ENCODE results near the gene SOX12. TPM values are rescaled to one million over a fixed set of nuclear protein-coding genes. Genes with fewer than 3 reads are reported as not detected.
"Not testable (repeated sequence)": the region's sequence is repeated elsewhere in the genome, so short reads cannot be mapped to it uniquely, and the experiment has no call there.

SOX12 gene
- total RNA-seq, 1 donor from 2014 or later = 11.2 TPM

- Mint-ChIP-seq H3K36me3 (ENCODE audit: low read depth) (peaks cover 2% of the 10 kb centered on the region), H3K27me3 (peaks cover 2% of the 10 kb centered on the region), H3K9me3 (no peaks in the 10 kb centered on the region), H3K27ac (peak overlapping the region; percentile 30), H3K4me3 (peak overlapping the region; percentile 38), H3K4me1 (peaks cover 19% of the 10 kb centered on the region)
- intact Hi-C loops (cut with micrococcal nuclease) = no loop called here
- DNase-seq = no peak
Measured at GRCh38 chr20:328975-329695, 3.8 kb downstream of the SOX12 start.

- intact Hi-C loops (cut with micrococcal nuclease) = loop anchor here (1.0 to 2.0 kb wide), 3 partner anchors 33 to 121 kb away; partner anchors contain the start of gene ZCCHC3
- Mint-ChIP-seq H3K9me3 (no peaks in the 10 kb centered on the region), H3K36me3 (ENCODE audit: low read depth) (peaks cover 2% of the 10 kb centered on the region), H3K4me1 (peaks cover 15% of the 10 kb centered on the region), H3K4me3 (no peak overlapping the region), H3K27me3 (peaks cover 2% of the 10 kb centered on the region), H3K27ac (peak overlapping the region; percentile 12)
- DNase-seq = no peak
Measured at GRCh38 chr20:329851-330232, 4.5 kb downstream of the SOX12 start.

GRCh38 chr20:330233-331149, 5.1 kb downstream of the SOX12 start:
- Mint-ChIP-seq H3K4me1 (peaks cover 15% of the 10 kb centered on the region), H3K27ac (peak overlapping the region; percentile 12), H3K4me3 (no peak overlapping the region), H3K36me3 (ENCODE audit: low read depth) (peaks cover 2% of the 10 kb centered on the region), H3K9me3 (no peaks in the 10 kb centered on the region), H3K27me3 (peaks cover 2% of the 10 kb centered on the region)
- intact Hi-C loops (cut with micrococcal nuclease) = loop anchor here (1.0 to 2.0 kb wide), 3 partner anchors 33 to 121 kb away; partner anchors contain the start of gene ZCCHC3
- DNase-seq = peak; percentile 88

GRCh38 chr20:334578-334977, 9.2 kb downstream of the SOX12 start:
- H3K9me3 Mint-ChIP-seq = no peaks in the 10 kb centered on the region
- intact Hi-C loops (cut with micrococcal nuclease) = no loop called here
- no peak for DNase-seq
- no peak overlapping the region for H3K27ac Mint-ChIP-seq
- H3K36me3 Mint-ChIP-seq (ENCODE audit: low read depth) = no peaks in the 10 kb centered on the region
- no peak overlapping the region for H3K4me3 Mint-ChIP-seq
- peaks cover 6% of the 10 kb centered on the region for H3K4me1 Mint-ChIP-seq
- H3K27me3 Mint-ChIP-seq = peaks cover 4% of the 10 kb centered on the region

GRCh38 chr20:336040-336439, 10.7 kb downstream of the SOX12 start:
- H3K9me3 Mint-ChIP-seq; H3K4me1 Mint-ChIP-seq; H3K36me3 Mint-ChIP-seq (ENCODE audit: low read depth); H3K4me3 Mint-ChIP-seq; H3K27ac Mint-ChIP-seq; H3K27me3 Mint-ChIP-seq; intact Hi-C loops (cut with micrococcal nuclease); DNase-seq: not testable (repeated sequence)

GRCh38 chr20:341682-342081, 16.3 kb downstream of the SOX12 start:
- Mint-ChIP-seq H3K4me3 (no peak overlapping the region), H3K9me3 (peaks cover 7% of the 10 kb centered on the region), H3K27me3 (peaks cover 19% of the 10 kb centered on the region), H3K4me1 (peaks cover 6% of the 10 kb centered on the region), H3K27ac (no peak overlapping the region), H3K36me3 (ENCODE audit: low read depth) (peaks cover 4% of the 10 kb centered on the region)
- no peak for DNase-seq
- intact Hi-C loops (cut with micrococcal nuclease) = no loop called here

GRCh38 chr20:343107-343506, 17.8 kb downstream of the SOX12 start:
- DNase-seq = no peak
- Mint-ChIP-seq H3K27me3 (peaks cover 21% of the 10 kb centered on the region), H3K9me3 (peaks cover 7% of the 10 kb centered on the region), H3K36me3 (ENCODE audit: low read depth) (peaks cover 4% of the 10 kb centered on the region), H3K4me1 (peaks cover 6% of the 10 kb centered on the region), H3K27ac (no peak overlapping the region), H3K4me3 (no peak overlapping the region)
- intact Hi-C loops (cut with micrococcal nuclease) = no loop called here

GRCh38 chr20:346033-346639, 20.8 kb downstream of the SOX12 start:
- Mint-ChIP-seq H3K36me3 (ENCODE audit: low read depth) (peaks cover 4% of the 10 kb centered on the region), H3K9me3 (peaks cover 7% of the 10 kb centered on the region), H3K27ac (peak overlapping the region; percentile 9), H3K4me3 (peak overlapping the region; percentile 77), H3K27me3 (peaks cover 16% of the 10 kb centered on the region), H3K4me1 (peaks cover 15% of the 10 kb centered on the region)
- DNase-seq = no peak
- intact Hi-C loops (cut with micrococcal nuclease) = no loop called here

- DNase-seq = peak; percentile 74
- peak within 1 kb of the TSS; percentile 90 for H3K4me3 Mint-ChIP-seq
- peaks cover 16% of the 10 kb centered on the region for H3K27me3 Mint-ChIP-seq
- intact Hi-C loops (cut with micrococcal nuclease) = no loop called here
- H3K4me1 Mint-ChIP-seq = peaks cover 15% of the 10 kb centered on the region
- peak within 1 kb of the TSS; percentile 74 for H3K27ac Mint-ChIP-seq
- H3K36me3 Mint-ChIP-seq (ENCODE audit: low read depth) = peaks cover 3% of the 10 kb centered on the region
- peaks cover 5% of the 10 kb centered on the region for H3K9me3 Mint-ChIP-seq
Measured at GRCh38 chr20:346640-347316, 21.4 kb downstream of the SOX12 start, which contains the start of gene NRSN2. Gene NRSN2 (plus strand): TSS chr20:347111. CDS start chr20:349644, 2,533 bp downstream.

- H3K27ac Mint-ChIP-seq = no peak overlapping the region
- intact Hi-C loops (cut with micrococcal nuclease) = no loop called here
- peaks cover under 1% of the 10 kb centered on the region for H3K9me3 Mint-ChIP-seq
- peaks cover 16% of the 10 kb centered on the region for H3K27me3 Mint-ChIP-seq
- H3K4me1 Mint-ChIP-seq = peaks cover 18% of the 10 kb centered on the region
- DNase-seq = no peak
- peak overlapping the region; percentile 90 for H3K4me3 Mint-ChIP-seq
- no peaks in the 10 kb centered on the region for H3K36me3 Mint-ChIP-seq (ENCODE audit: low read depth)
Measured at GRCh38 chr20:347317-347639, 21.9 kb downstream of the SOX12 start.

- H3K27me3 Mint-ChIP-seq = peaks cover 16% of the 10 kb centered on the region
- H3K36me3 Mint-ChIP-seq (ENCODE audit: low read depth) = no peaks in the 10 kb centered on the region
- intact Hi-C loops (cut with micrococcal nuclease) = loop anchor here (2.0 kb wide), 1 partner anchor 23 kb away; the partner anchor contains the start of gene SOX12
- peak overlapping the region; percentile 74 for H3K27ac Mint-ChIP-seq
- H3K9me3 Mint-ChIP-seq = no peaks in the 10 kb centered on the region
- peak overlapping the region; percentile 90 for H3K4me3 Mint-ChIP-seq
- DNase-seq = peak; percentile 89
- peaks cover 18% of the 10 kb centered on the region for H3K4me1 Mint-ChIP-seq
Measured at GRCh38 chr20:347640-348484, 22.5 kb downstream of the SOX12 start.

- Mint-ChIP-seq H3K9me3 (no peaks in the 10 kb centered on the region), H3K36me3 (ENCODE audit: low read depth) (no peaks in the 10 kb centered on the region), H3K4me3 (no peak overlapping the region), H3K27me3 (peaks cover 13% of the 10 kb centered on the region), H3K27ac (no peak overlapping the region), H3K4me1 (peaks cover 18% of the 10 kb centered on the region)
- DNase-seq = no peak
- intact Hi-C loops (cut with micrococcal nuclease) = loop anchor here (2.0 kb wide), 1 partner anchor 24 kb away; the partner anchor contains the start of gene SOX12
Measured at GRCh38 chr20:348972-349841, 23.9 kb downstream of the SOX12 start.
